Smooth muscle cell (in vitro differentiated cells): ENCODE results near the gene FILIP1L. TPM values are rescaled to one million over a fixed set of nuclear protein-coding genes. Genes with fewer than 3 reads are reported as not detected.

Experiments
- DNase-seq: peaks from one replicate; lab custom pipeline; 2025; ENCODE audit not compliant: unreplicated experiment; lab: John Stamatoyannopoulos, UW
- H2AFZ ChIP-seq: fragments of 200-600 bp; sonication (generic); 2 replicates; pipeline ENCODE4 v1.6.0; 2016; ENCODE audit warnings: antibody characterized with exemption, low read depth, mild to moderate bottlenecking
- H3F3A ChIP-seq: fragments of 200-600 bp; sonication (generic); 2 replicates; pipeline ENCODE4 v1.6.0; 2017; ENCODE audit warnings: antibody characterized with exemption, low read depth
- H3K27ac ChIP-seq: fragments of 200-600 bp; sonication (generic); 2 replicates; pipeline ENCODE4 v1.5.1; 2016; ENCODE audit warnings: low read depth, mild to moderate bottlenecking
- H3K27me3 ChIP-seq: fragments of 200-600 bp; sonication (generic); 2 replicates; pipeline ENCODE4 v1.6.1; 2016; ENCODE audit warnings: low read depth, mild to moderate bottlenecking
- H3K36me3 ChIP-seq: fragments of 200-600 bp; sonication (generic); 2 replicates; pipeline ENCODE4 v1.5.1; 2016; ENCODE audit warnings: low read depth
- H3K4me1 ChIP-seq: fragments of 200-600 bp; sonication (generic); 2 replicates; pipeline ENCODE4 v1.5.1; 2016; ENCODE audit warnings: low read depth
- H3K4me2 ChIP-seq: fragments of 200-600 bp; sonication (generic); 2 replicates; pipeline ENCODE4 v1.6.0; 2016; ENCODE audit warnings: mild to moderate bottlenecking
- H3K4me3 ChIP-seq: fragments of 200-600 bp; sonication (generic); 2 replicates; pipeline ENCODE4 v1.5.1; 2016; ENCODE audit warnings: mild to moderate bottlenecking
- H3K79me2 ChIP-seq: fragments of 200-600 bp; sonication (generic); 2 replicates; pipeline ENCODE4 v1.6.0; 2016; ENCODE audit warnings: low read depth, mild to moderate bottlenecking
- H3K9ac ChIP-seq: fragments of 200-600 bp; sonication (generic); 2 replicates; pipeline ENCODE4 v1.6.0; 2016; ENCODE audit warnings: low read depth
- H3K9me3 ChIP-seq: fragments of 200-600 bp; sonication (generic); replicated peaks from 2 replicates; pipeline ENCODE4 v1.5.1; 2016; ENCODE audit warnings: low read depth
- H4K20me1 ChIP-seq: fragments of 200-600 bp; sonication (generic); 2 replicates; pipeline ENCODE4 v1.6.0; 2016; ENCODE audit warnings: low read depth
- WGBS: methylation state at CpG from one replicate; pipeline ENCODE4 v1.1.7; 2016; ENCODE audit warnings: low lambda C conversion rate; 5-methylcytosine and 5-hydroxymethylcytosine counted together
- polyA plus RNA-seq: library from polyadenylated mRNA; unstranded; fragments of >200 nt; fragmentation: Nextera tagmentation; extraction: Ambion mirVana; gene quantifications from 2 replicates; pipeline ENCODE4 v1.2.1, GENCODE V29; 2016
- total RNA-seq: library from RNA; depleted of rRNA; stranded (reverse); fragments of >200 nt; gene quantifications from 2 replicates; pipeline ENCODE4 v1.2.3, GENCODE V29; 2014
- TF ChIP-seq, protein P1 (sequence below): fragments of 200-600 bp; sonication (generic); IDR thresholded peaks from 2 replicates; pipeline ENCODE4 v1.5.1; 2017; ENCODE audit warnings: borderline replicate concordance, mild to moderate bottlenecking, antibody characterized with exemption; ENCODE audit not compliant: insufficient read depth, poor library complexity, severe bottlenecking

FILIP1L gene
- total and polyA plus RNA-seq, 2 experiments from 2014 or later: 56.2 to 104 TPM

DNA sequence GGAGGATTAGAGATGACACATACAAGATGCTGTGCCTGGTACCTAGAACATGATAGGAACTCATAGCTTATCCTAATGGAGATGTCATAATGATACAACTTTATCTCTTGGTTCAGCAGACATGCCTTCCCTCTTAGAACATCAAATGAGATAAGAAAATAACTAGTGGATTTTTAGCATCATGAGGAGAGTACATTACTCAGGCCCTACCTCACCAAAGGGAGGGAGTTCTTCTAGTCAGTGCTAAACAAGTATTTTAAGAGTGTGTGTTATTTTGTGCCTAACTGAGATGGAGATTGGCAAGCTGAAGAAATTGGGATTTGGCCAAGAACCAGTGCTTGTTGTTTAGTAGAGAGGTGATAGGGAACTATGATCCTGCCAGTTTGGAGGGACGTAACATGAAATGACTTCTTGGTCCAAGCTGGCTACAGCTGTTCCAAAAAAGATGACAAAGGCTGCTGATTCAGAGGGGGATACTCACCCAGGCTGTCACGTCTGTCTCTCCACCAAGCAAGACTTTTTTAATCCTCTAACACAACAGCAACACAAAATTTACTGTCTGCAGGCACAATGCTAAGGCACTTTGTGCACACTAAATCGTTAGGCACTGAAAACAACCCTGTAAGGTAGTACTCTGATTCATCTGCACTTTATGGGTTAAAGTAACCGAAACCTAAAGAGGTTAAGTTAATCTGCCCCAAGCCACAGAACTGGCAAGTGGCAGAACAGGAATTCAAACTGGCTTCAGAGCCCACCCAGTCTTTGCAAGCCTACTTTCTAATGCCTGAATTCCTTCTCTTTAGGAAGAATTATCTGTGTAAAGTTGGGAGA lies 170.2 kb downstream of the FILIP1L start:
- peak overlapping the region; percentile 53 for H3K4me2 ChIP-seq
- no peaks in the 10 kb centered on the region for H3K27me3 ChIP-seq
- no peaks in the 10 kb centered on the region for H3K36me3 ChIP-seq
- H3K4me1 ChIP-seq: peaks cover 27% of the 10 kb centered on the region
- 19% methylated on average over 4 of the region's 4 CpGs for WGBS
- TF ChIP-seq, protein P1, sequence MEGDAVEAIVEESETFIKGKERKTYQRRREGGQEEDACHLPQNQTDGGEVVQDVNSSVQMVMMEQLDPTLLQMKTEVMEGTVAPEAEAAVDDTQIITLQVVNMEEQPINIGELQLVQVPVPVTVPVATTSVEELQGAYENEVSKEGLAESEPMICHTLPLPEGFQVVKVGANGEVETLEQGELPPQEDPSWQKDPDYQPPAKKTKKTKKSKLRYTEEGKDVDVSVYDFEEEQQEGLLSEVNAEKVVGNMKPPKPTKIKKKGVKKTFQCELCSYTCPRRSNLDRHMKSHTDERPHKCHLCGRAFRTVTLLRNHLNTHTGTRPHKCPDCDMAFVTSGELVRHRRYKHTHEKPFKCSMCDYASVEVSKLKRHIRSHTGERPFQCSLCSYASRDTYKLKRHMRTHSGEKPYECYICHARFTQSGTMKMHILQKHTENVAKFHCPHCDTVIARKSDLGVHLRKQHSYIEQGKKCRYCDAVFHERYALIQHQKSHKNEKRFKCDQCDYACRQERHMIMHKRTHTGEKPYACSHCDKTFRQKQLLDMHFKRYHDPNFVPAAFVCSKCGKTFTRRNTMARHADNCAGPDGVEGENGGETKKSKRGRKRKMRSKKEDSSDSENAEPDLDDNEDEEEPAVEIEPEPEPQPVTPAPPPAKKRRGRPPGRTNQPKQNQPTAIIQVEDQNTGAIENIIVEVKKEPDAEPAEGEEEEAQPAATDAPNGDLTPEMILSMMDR: no peak
- DNase-seq: no peak
- H3K79me2 ChIP-seq: no peaks in the 10 kb centered on the region
- no peak overlapping the region for H3K9ac ChIP-seq
- H2AFZ ChIP-seq: no peak overlapping the region
- H3K27ac ChIP-seq: peak overlapping the region; percentile 68
- H4K20me1 ChIP-seq: no peaks in the 10 kb centered on the region
- no peaks in the 10 kb centered on the region for H3K9me3 ChIP-seq
- no peak overlapping the region for H3K4me3 ChIP-seq
- H3F3A ChIP-seq: peaks cover 4% of the 10 kb centered on the region

DNA sequence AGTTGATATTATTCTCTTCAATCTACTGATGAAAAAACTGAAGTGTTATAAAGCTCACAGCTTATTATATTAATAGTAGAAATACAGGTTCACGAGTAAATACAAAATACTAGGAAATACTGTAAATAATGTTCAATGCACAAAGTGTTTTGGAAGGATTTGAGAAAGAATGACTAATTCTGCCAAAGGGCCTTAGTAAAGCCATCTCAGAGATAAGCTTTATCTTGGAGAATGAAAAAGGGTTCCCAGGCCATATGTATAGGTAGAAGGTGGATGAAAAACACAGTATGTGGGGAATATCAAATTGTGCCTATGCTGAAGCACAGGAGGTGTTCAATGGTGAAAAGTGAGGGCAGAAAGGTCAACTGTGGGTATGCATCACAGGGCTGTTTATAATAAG lies 173.1 kb downstream of the FILIP1L start:
- no peaks in the 10 kb centered on the region for H3K36me3 ChIP-seq
- WGBS: 59% methylated on average over 1 of the region's 1 CpG
- no peak for DNase-seq
- TF ChIP-seq, protein P1: no peak
- no peaks in the 10 kb centered on the region for H4K20me1 ChIP-seq
- no peaks in the 10 kb centered on the region for H3K79me2 ChIP-seq
- no peak overlapping the region for H2AFZ ChIP-seq
- H3K4me2 ChIP-seq: peak overlapping the region; percentile 32
- peaks cover 15% of the 10 kb centered on the region for H3F3A ChIP-seq
- no peak overlapping the region for H3K4me3 ChIP-seq
- no peaks in the 10 kb centered on the region for H3K27me3 ChIP-seq
- H3K9ac ChIP-seq: no peak overlapping the region
- peaks cover 37% of the 10 kb centered on the region for H3K4me1 ChIP-seq
- H3K27ac ChIP-seq: no peak overlapping the region
- no peaks in the 10 kb centered on the region for H3K9me3 ChIP-seq

DNA sequence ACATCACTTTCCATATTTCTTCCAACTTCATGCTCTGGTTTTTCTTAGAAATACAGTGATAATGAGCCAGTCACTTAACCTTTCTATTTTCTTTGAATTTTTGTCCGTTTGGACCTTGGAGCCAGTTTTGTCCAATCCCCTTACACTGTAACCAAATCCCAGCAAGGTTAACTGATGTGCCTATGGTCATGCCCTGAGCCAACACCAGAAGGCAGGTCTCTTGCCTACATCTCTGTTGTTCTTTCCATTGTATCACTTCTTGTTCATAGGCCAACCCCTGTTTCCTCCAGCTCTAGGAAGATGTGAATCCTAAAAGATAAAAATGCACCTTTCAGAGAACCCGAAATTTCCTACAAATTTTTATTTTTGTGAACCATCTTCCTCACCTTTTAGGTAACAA lies 174.0 kb downstream of the FILIP1L start:
- DNase-seq: no peak
- Histone ChIP-seq H2AFZ (no peak overlapping the region), H3K27ac (peak overlapping the region; percentile 20), H4K20me1 (no peaks in the 10 kb centered on the region), H3K9ac (no peak overlapping the region), H3K79me2 (no peaks in the 10 kb centered on the region), H3F3A (peaks cover 15% of the 10 kb centered on the region), H3K36me3 (no peaks in the 10 kb centered on the region), H3K27me3 (no peaks in the 10 kb centered on the region), H3K9me3 (no peaks in the 10 kb centered on the region), H3K4me1 (peaks cover 35% of the 10 kb centered on the region), H3K4me2 (peak overlapping the region; percentile 22), H3K4me3 (no peak overlapping the region)
- 91% methylated on average over 2 of the region's 2 CpGs for WGBS
- TF ChIP-seq, protein P1: no peak

DNA sequence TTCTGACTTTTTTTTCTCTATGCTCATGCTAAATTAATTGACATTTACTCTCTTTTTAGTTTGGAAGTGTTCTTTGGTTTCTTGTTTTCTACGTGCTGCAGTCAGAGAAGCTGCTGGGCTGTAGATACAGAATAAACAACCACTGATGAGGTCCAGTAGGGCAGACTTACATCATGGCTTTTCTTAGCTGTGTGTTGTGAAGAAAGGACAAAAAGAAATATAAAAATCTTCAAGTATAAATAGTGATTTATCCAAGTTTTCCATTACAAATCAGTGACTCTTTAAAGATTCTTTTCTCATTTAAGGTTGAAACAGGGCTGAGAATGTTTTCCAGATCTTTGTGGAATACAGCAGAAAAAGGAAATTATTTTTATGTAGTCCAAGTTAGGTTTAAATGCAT lies 174.4 kb downstream of the FILIP1L start:
- H3K4me2 ChIP-seq: peak overlapping the region; percentile 22

More for the DNA sequence above, 174.4 kb downstream of the FILIP1L start:
- Histone ChIP-seq H2AFZ (no peak overlapping the region), H3K4me3 (no peak overlapping the region), H3K9ac (no peak overlapping the region), H3K27ac (peak overlapping the region; percentile 20), H3K9me3 (no peaks in the 10 kb centered on the region), H4K20me1 (no peaks in the 10 kb centered on the region), H3K4me1 (peaks cover 32% of the 10 kb centered on the region), H3F3A (peaks cover 15% of the 10 kb centered on the region), H3K27me3 (no peaks in the 10 kb centered on the region), H3K36me3 (no peaks in the 10 kb centered on the region), H3K79me2 (no peaks in the 10 kb centered on the region)
- DNase-seq: no peak
- WGBS: 32% methylated on average over 1 of the region's 1 CpG
- TF ChIP-seq, protein P1: no peak
